ENCODE data around the gene MATCAP1.

- TF ChIP-seq MAX (IDR thresholded peaks at IDR 0.05; ENCODE audit: low read depth, low read length): no peak
- TF ChIP-seq POLR2A (IDR thresholded peaks at IDR 0.05; ENCODE audit: extremely low read depth, insufficient read length): no peak
- no peak for TF ChIP-seq CTCF (IDR thresholded peaks at IDR 0.05; ENCODE audit: low read depth, low read length)
- TF ChIP-seq MYC (IDR thresholded peaks at IDR 0.05; ENCODE audit: low read depth, low read length): no peak
These were observed 22.5 kb upstream of the MATCAP1 start for GRCh38 chr16:67206129-67206837.

Data from NB4 (cell line).